SKM-1 treated with dmso at 0.1 percent for 144 hours (cell line): Measurements from ENCODE around the gene OCEL1.
"Not testable (repeated sequence)": the region's sequence is repeated elsewhere in the genome, so short reads cannot be mapped to it uniquely, and the experiment has no call there.

Source experiments
- DNase-seq: peaks from one replicate; lab custom pipeline; 2025; ENCODE audit not compliant: unreplicated experiment; lab: John Stamatoyannopoulos, UW

The OCEL1 gene, protein sequence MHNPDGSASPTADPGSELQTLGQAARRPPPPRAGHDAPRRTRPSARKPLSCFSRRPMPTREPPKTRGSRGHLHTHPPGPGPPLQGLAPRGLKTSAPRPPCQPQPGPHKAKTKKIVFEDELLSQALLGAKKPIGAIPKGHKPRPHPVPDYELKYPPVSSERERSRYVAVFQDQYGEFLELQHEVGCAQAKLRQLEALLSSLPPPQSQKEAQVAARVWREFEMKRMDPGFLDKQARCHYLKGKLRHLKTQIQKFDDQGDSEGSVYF

DNA sequence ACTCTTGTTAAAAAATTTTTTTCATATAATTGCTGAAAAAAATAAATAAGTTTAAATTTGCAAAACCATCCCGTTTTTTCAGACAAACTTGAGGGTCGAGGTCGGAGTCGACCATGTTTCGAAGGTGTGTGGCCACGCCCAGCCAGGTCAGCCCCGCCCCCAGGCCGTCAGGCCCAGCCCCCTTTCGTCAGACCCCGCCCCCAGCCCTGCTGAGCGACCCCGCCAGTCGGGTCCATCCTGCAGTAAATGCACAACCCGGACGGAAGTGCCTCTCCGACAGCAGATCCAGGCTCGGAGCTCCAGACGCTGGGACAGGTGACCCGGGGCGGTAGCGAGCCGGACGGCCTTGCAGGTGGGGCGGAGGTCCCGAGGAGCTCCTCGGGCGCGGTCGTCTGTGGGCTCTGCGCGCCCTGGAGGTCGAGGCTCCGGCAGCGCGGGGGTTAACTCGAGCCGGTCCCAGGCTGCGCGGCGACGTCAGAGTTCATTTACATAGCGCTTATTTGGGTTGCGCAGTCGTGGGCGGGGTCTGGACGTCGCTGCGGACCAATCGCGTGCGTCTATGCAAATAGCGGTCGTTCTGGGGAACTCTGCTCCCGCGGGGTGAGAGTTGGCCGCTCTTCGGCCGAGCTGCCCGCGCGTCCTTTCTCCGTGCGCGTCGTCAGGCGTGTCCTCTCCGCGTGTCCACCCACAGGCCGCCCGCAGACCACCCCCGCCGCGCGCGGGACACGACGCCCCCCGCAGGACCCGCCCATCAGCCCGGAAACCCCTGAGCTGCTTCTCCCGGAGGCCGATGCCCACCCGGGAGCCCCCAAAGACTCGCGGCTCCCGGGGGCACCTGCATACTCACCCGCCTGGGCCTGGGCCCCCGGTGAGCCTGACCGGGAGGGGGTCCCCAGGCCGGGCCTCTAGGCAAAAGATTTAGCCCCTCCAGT lies at the start of gene OCEL1:
Gene OCEL1 (plus strand): TSS at position 225 of the 932 bp plus-strand sequence. CDS start 22 bp downstream, at position 247.
- peak; percentile 95 for DNase-seq

DNA sequence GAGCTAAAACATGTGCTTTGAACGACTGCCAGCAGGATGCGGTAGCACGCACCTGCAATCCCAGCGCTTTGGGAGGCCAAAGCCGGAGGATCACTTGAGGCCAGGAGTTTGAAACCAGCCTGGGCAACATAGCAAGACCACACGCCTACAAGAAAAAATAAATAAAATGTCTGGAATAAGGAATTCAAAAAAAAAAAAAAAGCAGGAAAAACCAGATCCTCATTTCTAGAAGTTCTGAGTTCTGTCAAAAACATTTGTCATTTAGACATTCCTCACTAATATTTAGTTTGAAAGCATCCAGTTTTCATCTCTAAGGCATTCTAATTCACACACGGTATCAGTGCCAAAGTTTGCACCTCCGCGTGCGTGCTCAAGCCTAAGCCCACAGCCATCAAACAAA lies 47.7 kb upstream of the OCEL1 start:
- DNase-seq = no peak

DNA sequence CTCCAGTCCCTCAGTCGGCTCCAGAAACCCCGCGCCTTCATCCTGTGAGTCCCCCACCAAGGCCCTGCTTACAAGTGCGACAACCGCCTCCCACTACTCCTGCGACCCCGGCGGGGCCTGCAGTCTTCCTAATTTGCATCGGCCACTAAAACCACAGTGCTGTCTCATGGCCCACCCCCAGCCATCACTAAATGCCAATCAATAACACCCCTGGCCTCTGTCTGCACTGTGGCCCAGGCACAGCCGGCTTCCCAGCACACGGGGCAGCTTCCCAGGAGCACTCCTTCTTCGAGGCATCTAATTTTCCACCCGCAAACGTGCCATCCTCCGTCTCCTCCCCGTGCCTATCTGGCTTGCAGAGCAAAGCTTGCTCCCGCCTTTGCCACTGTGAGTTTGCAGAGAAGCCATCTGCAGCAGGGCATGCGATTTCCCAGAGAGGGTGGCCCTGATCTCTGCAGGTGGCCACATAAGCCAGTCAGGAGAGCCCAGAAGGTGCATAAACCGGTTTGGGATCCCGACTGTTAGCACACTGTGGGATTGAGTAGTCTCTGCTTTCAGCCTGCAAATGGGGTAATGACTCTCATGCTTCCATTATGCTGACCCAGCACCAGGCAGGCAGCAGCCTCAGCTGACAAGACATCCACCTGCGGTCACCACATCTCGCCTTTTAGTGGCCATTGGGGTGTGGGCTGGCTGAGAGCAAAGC lies 44.9 kb upstream of the OCEL1 start:
- no peak for DNase-seq

DNA sequence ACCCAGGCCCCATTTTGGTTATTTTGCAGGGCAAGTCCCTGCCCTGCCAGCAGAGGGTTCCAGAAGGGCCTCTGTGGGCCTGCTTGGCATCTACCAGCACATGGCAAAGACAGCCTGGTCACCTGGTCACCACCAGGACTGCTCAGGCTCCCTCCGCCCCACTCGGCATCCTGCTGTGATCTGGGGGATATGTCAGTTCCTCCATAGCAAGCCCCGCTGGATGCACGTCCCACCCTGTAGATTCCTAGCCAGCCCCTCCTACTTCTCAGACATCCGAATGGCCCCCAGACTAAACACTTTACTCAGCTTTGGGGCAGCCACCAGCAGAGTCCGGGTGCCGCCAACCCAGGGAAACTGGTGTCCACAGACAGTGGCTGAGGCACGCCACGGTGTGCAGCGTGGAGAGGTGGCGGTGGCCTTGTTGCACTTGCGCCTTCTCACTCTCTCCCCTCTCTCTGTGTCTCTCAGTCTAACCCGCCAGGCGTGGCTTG lies 42.7 kb upstream of the OCEL1 start:
- DNase-seq = no peak

DNA sequence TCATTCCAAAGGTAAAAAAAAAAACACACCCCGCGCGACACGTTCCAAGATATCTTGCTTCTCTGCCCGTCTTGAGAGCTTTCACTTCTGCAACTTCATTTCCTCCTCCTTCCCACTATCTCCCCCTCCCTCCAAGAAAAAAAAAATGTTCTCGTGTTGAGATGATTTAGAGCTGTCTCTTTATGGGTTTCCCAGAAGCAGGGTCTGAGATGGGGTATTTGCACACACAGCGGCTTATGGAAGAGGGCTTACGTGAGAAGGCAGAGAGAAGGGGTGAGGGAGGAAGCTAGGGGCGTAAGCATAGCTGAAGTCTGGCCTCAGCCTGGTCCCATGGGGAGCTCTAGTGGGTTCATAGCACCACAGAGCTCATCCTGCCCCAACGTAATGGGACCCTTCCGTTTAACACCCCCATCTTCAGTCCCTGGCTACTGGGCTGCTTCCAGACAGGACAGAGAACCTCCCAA lies 42.1 kb upstream of the OCEL1 start:
- DNase-seq = no peak

DNA sequence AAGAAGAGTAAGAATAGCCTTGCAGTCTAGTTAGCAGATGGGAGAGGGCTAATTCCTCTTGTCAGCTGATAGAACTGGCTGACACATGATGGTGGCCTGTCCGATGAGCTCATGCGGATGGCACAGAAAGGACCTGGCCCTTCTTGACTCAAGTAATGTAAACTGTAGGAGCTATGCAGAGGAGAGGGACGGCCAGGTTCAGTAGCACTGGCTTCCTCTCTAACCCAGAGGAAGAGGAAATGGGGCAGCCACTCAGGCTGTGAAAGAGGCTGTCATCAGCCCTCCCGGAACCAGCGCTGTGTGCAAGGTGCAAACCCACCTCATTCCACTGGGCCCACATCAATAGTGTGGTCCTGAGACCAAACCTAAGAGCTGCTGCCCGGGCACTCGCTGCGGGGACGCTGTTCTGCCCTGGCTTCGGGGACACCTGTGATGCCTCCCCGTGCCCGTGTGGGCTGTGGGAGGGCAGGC lies 41.6 kb upstream of the OCEL1 start:
- DNase-seq = no peak

DNA sequence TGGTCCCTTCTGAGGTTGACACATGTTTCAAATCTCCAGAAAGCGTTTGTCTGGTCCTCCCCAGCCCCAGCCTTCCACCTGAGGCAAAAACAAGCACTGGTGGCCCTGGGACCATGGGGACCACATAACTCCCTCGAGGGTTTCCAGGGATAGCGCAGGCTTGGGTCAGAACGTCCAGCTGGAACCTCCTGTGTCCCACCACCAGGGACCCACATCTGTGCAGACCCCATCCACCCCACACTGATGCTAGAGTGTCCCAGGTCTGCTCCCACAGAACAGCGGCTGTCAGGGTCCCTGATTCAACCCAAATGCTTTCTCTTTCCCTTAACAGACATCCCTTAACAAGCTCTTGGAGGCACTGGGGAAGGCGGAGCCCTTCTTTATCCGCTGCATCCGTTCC lies 40.4 kb upstream of the OCEL1 start:
- no peak for DNase-seq

DNA sequence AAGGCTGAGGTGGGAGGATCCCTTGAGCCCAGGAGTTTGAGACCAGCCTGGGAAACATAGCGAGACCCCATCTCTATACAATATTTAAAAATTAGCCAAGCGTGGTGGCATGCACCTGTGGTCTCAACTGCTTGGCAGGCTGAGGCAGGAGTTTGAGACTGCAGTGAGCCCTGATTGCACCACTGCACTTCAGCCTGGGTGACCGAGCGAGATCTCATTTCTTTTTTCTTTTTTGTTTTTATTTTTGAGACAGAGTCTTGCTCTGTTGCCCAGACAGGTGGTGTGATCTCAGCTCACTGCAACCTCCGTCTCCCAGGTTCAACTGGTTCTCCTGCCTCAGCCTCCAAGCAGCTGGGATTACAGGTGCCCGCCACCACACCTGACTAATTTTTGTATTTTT lies 34.3 kb upstream of the OCEL1 start:
- DNase-seq = not testable (repeated sequence)

DNA sequence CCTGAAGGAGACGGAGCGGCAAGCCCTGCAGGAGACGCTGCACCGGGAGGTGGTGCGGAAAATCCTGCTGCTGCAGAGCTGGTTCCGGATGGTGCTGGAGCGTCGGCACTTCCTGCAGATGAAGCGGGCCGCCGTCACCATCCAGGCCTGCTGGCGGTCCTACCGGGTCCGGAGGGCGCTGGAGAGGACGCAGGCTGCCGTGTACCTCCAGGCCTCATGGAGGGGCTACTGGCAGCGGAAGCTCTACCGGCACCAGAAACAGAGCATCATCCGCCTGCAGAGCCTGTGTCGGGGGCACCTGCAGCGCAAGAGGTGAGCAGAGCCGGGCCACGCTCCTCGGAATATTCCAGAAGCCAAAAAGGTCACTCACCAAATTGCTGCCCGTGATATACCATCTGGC lies 33.3 kb upstream of the OCEL1 start:
- DNase-seq = no peak

DNA sequence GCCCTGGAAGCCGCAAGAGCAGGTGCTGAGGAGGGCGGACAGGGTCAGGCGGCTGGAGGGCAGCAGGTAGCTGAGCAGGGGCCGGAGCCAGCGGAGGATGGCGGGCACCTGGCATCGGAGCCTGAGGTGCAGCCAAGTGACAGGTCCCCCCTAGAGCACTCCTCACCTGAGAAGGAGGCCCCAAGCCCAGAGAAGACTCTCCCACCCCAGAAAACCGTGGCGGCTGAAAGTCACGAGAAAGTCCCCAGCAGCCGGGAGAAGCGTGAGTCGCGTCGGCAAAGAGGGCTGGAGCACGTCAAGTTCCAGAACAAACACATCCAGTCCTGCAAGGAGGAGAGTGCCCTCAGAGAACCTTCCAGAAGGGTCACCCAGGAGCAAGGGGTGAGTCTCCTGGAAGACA lies 31.4 kb upstream of the OCEL1 start:
- no peak for DNase-seq

DNA sequence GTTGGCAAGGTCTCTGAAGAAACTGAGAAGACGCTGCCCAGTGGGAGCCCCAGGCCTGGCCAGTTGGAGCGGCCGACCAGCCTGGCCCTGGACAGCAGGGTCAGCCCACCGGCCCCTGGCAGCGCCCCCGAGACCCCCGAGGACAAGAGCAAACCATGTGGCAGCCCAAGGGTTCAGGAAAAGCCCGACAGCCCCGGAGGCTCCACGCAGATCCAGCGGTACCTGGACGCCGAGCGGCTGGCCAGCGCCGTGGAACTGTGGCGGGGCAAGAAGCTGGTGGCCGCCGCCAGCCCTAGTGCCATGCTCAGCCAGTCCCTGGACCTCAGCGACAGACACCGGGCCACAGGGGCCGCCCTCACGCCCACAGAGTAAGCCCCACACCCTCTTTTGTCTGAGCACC lies 30.9 kb upstream of the OCEL1 start:
- DNase-seq = no peak

DNA sequence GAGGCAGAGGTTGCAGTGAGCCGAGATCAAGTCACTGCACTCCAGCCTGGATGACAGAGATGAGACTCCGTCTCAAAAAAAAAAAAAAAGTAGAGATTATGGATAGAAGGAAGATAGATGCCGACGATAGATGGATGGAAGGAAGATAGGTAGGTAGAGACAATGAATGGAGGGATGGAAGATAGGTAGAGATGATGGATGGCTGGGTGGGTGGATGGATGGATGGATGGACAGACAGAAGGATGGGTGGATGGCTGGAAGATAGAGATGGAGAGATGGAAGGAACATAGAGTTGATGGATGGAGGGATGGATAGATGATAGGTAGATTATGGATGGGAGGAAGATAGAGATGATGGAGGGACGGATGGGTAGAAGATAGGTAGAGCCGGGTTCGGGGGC lies 29.4 kb upstream of the OCEL1 start:
- no peak for DNase-seq

DNA sequence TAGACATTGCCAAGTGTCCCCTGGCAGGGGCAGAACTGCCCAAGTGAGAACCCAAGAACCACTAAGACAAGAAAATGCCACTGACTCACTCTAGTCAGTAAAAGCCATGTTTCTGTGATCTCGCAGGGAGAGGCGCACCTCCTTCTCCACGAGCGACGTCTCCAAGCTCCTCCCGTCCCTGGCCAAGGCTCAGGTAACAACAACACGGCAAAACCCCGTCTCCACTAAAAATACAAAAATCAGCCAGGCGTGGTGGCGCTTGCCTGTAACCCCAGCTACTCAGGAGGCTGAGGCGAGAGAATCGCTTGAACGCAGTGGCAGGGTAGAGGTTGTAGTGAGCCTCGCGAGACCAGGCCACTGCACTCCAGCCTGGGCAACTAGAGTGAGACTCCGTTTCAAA lies 28.4 kb upstream of the OCEL1 start:
- no peak for DNase-seq

DNA sequence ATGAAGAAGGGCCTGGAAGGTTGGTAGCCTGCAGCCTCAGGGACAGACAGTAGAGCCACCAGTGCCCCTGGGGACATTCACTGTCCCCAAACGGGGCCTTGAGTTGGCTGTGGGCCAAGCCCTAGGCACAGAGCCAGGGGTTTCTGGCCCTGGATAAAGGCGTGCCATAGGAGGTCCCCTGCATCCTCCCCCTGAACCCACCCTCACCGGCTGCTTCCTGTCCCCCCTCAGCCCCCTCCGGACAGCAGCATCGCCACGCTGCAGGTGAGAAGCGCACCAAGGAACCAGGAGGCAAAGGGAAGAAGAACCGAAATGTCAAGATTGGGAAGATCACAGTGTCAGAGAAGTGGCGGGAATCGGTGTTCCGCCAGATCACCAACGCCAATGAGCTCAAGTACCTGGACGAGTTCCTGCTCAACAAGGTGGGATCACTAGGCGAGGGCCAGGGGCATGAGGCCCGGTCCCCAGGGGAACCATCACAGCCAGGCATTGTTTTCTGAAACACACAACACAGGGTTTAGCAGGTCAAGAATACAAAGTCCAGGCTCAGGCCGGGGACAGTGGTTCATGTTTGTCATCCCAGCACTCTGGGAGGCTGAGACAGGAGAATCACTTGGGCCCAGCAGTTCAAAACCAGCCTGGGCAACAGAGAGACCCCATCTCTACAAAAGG lies 25.5 kb upstream of the OCEL1 start:
- DNase-seq = no peak

DNA sequence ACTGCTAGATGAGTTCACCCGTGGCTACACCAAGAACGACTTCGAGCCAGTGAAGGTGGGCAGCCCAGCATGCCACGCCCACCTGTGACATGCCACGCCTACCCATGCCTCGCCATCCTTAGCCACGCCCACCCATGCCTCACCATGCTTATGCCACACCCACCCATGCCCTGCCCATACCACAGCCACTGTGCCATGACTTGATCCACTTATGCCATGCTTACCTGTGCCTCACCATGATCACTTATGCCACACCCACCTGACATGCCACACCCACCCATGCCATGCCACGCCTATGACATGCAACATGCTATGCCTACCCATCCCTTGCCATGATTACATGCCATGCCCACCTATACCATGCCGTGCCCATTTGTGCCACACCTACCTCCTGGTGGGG lies 23.8 kb upstream of the OCEL1 start:
- DNase-seq = no peak

DNA sequence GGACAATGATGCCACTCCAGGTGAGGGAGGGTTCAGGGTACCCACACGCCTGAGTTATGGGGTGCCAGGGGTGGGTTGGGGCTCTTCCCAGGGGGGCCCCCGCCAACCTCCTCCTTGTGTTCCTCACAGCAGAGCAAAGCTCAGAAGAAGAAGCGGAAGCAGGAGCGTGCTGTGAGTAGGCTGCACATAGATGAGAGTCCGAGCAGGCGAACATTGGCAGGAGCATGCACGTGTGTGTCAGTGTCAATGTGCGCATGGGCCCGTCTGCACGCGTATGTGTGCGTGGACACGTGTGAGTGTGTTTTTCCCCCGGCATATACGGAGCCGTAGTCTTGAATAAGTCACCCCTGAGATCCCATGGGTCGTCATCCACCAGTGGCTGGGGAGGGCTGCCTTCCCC lies 23.3 kb upstream of the OCEL1 start:
- DNase-seq = no peak

DNA sequence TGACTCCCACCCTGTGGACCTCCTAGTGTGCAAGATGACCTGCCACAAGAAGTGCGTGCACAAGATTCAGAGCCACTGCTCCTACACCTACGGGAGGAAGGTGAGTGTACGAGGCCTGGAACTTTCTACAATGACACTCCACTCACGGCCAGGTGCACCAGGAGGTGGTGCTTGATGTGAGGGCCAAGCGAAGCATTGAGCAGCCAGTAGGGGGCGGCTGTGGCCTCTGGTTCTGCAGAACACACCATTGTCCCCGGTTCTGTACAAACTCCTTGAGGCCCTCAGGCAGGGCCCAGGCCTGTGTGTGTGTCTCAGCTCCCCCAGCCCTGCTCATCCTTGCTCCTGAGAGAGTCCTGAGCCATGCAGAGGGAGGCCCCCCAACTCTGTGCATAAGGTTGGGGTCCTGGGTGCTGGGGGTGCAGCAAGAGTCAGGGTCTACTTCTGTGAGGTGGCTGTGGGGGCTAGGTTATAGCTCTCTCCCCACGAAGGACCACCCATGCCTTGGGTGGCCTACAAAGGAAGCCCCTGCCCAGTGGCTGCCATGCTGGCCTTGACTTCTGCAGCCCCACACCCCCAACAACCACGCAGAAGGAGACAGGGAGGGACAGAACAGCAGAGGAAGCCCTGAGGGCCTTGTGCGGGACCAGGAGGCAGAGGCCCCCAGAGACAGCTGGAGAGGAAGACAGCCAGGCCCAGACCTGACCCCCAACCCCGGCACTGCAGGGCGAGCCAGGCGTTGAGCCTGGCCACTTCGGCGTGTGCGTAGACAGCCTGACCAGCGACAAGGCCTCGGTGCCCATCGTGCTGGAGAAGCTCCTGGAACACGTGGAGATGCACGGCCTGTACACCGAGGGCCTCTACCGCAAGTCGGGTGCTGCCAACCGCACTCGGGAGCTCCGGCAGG lies 20.5 kb upstream of the OCEL1 start:
- peak; percentile 43 for DNase-seq

DNA sequence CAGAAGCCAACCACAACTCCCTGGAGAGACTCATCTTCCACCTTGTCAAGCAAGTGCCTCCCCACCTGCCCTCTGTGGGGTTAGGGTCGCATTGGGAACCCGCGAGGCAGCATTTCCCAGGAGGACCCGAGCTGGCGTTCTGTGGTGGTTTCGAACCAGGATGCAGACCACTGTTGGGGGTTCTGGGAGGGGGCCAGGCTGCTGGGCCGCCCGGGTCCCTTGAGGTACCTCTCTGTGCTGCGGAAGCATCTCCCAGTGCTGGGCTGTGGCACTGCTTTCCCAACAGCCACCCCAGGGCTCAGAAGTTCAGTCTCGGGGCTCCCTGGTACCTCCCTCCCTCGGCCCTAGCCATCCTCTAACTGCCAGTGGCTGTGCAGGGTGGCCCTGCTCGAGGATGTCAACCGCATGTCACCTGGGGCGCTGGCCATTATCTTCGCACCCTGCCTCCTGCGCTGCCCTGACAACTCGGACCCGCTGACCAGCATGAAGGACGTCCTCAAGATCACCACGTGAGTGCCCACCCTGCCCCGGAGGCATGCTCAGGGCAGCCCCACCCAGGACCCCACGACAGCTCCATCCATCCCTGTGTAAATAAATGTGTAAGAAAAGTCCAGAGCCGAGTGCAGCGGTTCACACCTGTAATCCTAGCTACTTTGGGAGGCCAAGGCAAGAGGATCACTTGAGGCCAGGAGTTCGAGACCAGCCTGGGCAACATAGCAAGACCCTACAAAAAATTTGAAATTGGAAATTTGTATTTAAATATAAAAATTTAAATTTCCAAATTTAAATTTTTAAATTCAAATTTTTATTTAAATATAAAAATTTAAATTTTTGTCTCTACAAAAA lies 19.1 kb upstream of the OCEL1 start:
- no peak for DNase-seq
